GM12878 (cell line): ENCODE measurements around the gene BMP7. TPM values are rescaled to one million over a fixed set of nuclear protein-coding genes. Genes with fewer than 3 reads are reported as not detected.

Experiments used
- ATAC-seq: fragments of 200-7000 bp; cut with Tn5 transposase; 3 replicates; pipeline ENCODE4 v1.9.1; 2020; ENCODE audit warnings: mild to moderate bottlenecking, moderate library complexity
- BruUV-seq: library from RNA; stranded (reverse); fragments of 400-500 nt; replicated peaks from 2 replicates; lab custom pipeline; 2021; lab: Mats Ljungman, UMichigan
- CTCF ChIA-PET: fragments of 300-600 bp; sonication (Branson Sonifier 250); formaldehyde crosslinking; extraction: SDS; loops from one replicate; lab custom pipeline; 2021; ENCODE audit warnings: inconsistent platforms; lab: Yijun Ruan, JAX
- POLR2A ChIA-PET: fragments of 350-600 bp; formaldehyde crosslinking; extraction: SDS; loops from one replicate; lab custom pipeline; 2021; ENCODE audit warnings: inconsistent platforms; lab: Charles Lee
- RAD21 ChIA-PET: fragments of 300-600 bp; sonication (Branson Sonifier 250); formaldehyde crosslinking; loops from one replicate; lab custom pipeline; 2023; ENCODE audit warnings: antibody characterized with exemption; ENCODE audit not compliant: unreplicated experiment; lab: Charles Lee
- SMC1A ChIA-PET: fragments of 300-600 bp; sonication (Branson Sonifier 250); formaldehyde crosslinking; loops from one replicate; lab custom pipeline; 2023; ENCODE audit not compliant: unreplicated experiment, uncharacterized antibody; lab: Charles Lee
- DNase-seq: peaks from one replicate; pipeline ENCODE4 v3.0.0-alpha.2; 2011; ENCODE audit warnings: low read depth, low spot score
- FAIRE-seq: peaks from 3 replicates; lab custom pipeline; 2011; peaks lifted over from hg19 to GRCh38; lab: Jason Lieb, UNC
- H2AFZ ChIP-seq: 2 replicates; pipeline ENCODE4 v1.6.0; 2011; ENCODE audit warnings: low read depth, low read length, control low read depth; ENCODE audit not compliant: control insufficient read depth
- H3K27ac ChIP-seq: 2 replicates; pipeline ENCODE4 v1.5.1; 2011; ENCODE audit warnings: control low read depth; ENCODE audit not compliant: control insufficient read depth, insufficient read depth
- H3K27me3 ChIP-seq, 2 experiments: replicated peaks in 1 of 2; 2 replicates each; pipeline versions ENCODE4 v1.6.0 to v1.6.1; 2011; ENCODE audit warnings: low read length in 1 of 2; ENCODE audit not compliant: control insufficient read depth in 2 of 2, insufficient read depth in 2 of 2
- H3K36me3 ChIP-seq, 2 experiments: 2 replicates each; pipeline ENCODE4 v1.5.1; 2011; ENCODE audit warnings: low read length in 1 of 2; ENCODE audit not compliant: control insufficient read depth in 2 of 2, insufficient read depth in 2 of 2
- H3K4me1 ChIP-seq: 2 replicates; pipeline ENCODE4 v1.6.1; 2011; ENCODE audit warnings: mild to moderate bottlenecking, low read length, moderate library complexity, mixed read lengths; ENCODE audit not compliant: control insufficient read depth, insufficient read depth
- H3K4me2 ChIP-seq: 2 replicates; pipeline ENCODE4 v1.6.0; 2011; ENCODE audit warnings: control low read depth; ENCODE audit not compliant: control insufficient read depth, insufficient read depth
- H3K4me3 ChIP-seq: fragments of 200-600 bp; sonication (generic); 2 replicates; pipeline ENCODE4 v1.5.1; 2016
- H3K79me2 ChIP-seq: 2 replicates; pipeline ENCODE4 v1.6.0; 2011; ENCODE audit warnings: low read length; ENCODE audit not compliant: control insufficient read depth, insufficient read depth
- H3K9ac ChIP-seq: 2 replicates; pipeline ENCODE4 v1.8.0; 2011; ENCODE audit warnings: low read length, control low read depth, mixed read lengths; ENCODE audit not compliant: control insufficient read depth, insufficient read depth
- H3K9me3 ChIP-seq: replicated peaks from 3 replicates; pipeline ENCODE4 v1.5.1; 2011; ENCODE audit warnings: mild to moderate bottlenecking, low read length; ENCODE audit not compliant: control insufficient read depth, insufficient read depth
- H4K20me1 ChIP-seq: 2 replicates; pipeline ENCODE4 v1.6.0; 2011; ENCODE audit not compliant: control insufficient read depth, insufficient read depth
- ETV6 ChIP-seq, 2 experiments: fragments of 450-650 bp in 1 of 2; IDR thresholded peaks in 1 of 2; conservative IDR thresholded peaks in 1 of 2; 2 replicates each; pipeline ENCODE4 v1.6.1; 2014; ENCODE audit warnings: antibody characterized with exemption in 1 of 2, borderline replicate concordance in 1 of 2, low read depth in 1 of 2, mild to moderate bottlenecking in 1 of 2, moderate library complexity in 1 of 2
- IRF4 ChIP-seq: IDR thresholded peaks from 2 replicates; pipeline ENCODE4 v1.6.1; 2011; ENCODE audit warnings: low read depth, low read length
- MYC ChIP-seq: IDR thresholded peaks from 2 replicates; pipeline ENCODE4 v1.6.1; 2011; ENCODE audit warnings: mild to moderate bottlenecking, low read length, moderate library complexity, inconsistent platforms; ENCODE audit not compliant: insufficient read depth, insufficient replicate concordance, insufficient read length, severe bottlenecking
- NFXL1 ChIP-seq: fragments of 450-650 bp; IDR thresholded peaks from 2 replicates; pipeline ENCODE4 v1.6.1; 2017; ENCODE audit warnings: antibody characterized with exemption, mild to moderate bottlenecking, borderline replicate concordance
- ZNF622 ChIP-seq: fragments of 450-650 bp; IDR thresholded peaks from 2 replicates; pipeline ENCODE4 v1.6.1; 2017; ENCODE audit warnings: mild to moderate bottlenecking, inconsistent platforms
- WGBS: methylation state at CpG from one replicate; pipeline ENCODE4 v1.1.6; 2016; ENCODE audit warnings: low lambda C conversion rate; ENCODE audit not compliant: insufficient replicate concordance, insufficient coverage; ENCODE audit errors: missing lambda C conversion rate; 5-methylcytosine and 5-hydroxymethylcytosine counted together
- in situ Hi-C: fragments of 300-500 bp; cut with MboI; formaldehyde crosslinking; loops from 9 replicates; pipeline ENCODE4 v1.14.3; 2018; ENCODE audit warnings: mixed read lengths
- intact Hi-C: fragments of 100-400 bp; cut with micrococcal nuclease; formaldehyde crosslinking; loops from one replicate; pipeline ENCODE4 v1.14.2; 2022; ENCODE audit not compliant: unreplicated experiment
- polyA plus RNA-seq, 11 experiments: library from polyadenylated mRNA; depleted of rRNA in 4 of 11; unstranded in 6 of 11; stranded (reverse) in 5 of 11; fragments of >200 nt; fragmentation: Nextera tagmentation in 4 of 11; fragmentation: Illumina TruSeq in 1 of 11; extraction: Ambion mirVana in 4 of 11; extraction: Trizol in 1 of 11; gene quantifications; 1 replicate in 1 of 11; 2 replicates in 10 of 11; pipeline versions ENCODE4 v1.2.1 to v1.2.3, GENCODE V29; 2011 to 2016; ENCODE audit warnings: inconsistent platforms in 2 of 11, missing spikeins in 2 of 11, low read depth in 1 of 11
- total RNA-seq, 4 experiments: library from RNA; depleted of rRNA in 3 of 4; stranded (reverse); fragments of >200 nt in 3 of 4; fragmentation: Illumina TruSeq in 1 of 4; extraction: Trizol in 1 of 4; gene quantifications; 2 replicates each; pipeline versions ENCODE4 v1.2.1 to v1.2.3, GENCODE V29; 2013 to 2021

BMP7 gene
- total and polyA plus RNA-seq, 10 of the 15 experiments (the other 5 are each of a cell fraction or from before 2014, with no cell fraction given): 0.18 to 0.51 (median 0.28) TPM; not detected in 7

DNA sequence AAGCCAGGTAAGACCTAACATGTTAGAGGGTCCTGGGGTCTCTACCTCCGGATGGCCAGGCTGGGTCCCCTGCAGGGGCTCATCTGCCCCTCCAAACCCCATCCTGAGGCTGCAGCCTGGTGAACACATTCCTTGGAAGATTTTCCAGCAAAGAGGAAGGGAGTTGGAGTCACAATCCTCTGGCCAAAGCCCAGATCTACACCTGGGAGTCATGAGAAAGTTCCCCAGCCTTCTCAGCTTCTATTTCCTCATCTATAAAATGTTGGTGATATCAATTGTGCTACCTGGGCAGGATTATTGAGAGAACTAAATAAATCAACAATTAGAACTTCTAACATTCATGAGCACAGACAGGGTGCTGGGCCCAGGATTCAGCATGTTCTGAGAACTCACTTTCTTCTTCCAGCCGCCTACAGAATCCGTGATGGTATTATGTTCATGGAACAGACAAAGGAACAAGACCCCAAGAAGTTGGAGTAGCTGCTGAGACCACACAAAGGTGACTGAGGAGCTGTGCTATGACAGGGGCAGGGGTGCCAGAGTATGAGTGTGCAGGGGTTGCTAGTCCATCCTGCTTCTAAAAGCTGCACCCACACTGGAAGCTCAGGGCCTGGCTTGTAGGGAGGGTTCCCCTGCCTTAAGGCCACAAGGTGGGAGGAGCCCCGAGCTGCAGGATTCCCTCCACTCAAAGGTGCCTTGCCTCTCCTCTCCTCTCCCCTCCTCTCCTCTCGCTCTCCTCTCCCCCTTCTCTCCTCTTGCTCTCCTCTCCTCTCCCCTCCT, 68.9 kb downstream of the BMP7 start:
- ATAC-seq (no peak), DNase-seq (no peak), FAIRE-seq (no peak)
- TF ChIP-seq IRF4: no peak
- peak; percentile 13; the same call in 1 of the 2 replicates for TF ChIP-seq NFXL1
- TF ChIP-seq ZNF622: no peak
- peak in 1 of 2 experiments; percentile 56; a peak in 1 of 4 replicates for TF ChIP-seq ETV6 (conservative IDR thresholded peaks at IDR 0.05 in 1 of 2, IDR thresholded peaks at IDR 0.05 in 1 of 2; ENCODE audit: borderline replicate concordance in 1 of 2, low read depth in 1 of 2)
- BruUV-seq: no TSS peak
- Histone ChIP-seq H3K4me3 (no peak overlapping the region), H3K4me1 (no peaks in the 10 kb centered on the region), H3K4me2 (no peak overlapping the region), H3K36me3 (no peaks in the 10 kb centered on the region), H2AFZ (no peak overlapping the region), H3K79me2 (no peaks in the 10 kb centered on the region), H3K9ac (no peak overlapping the region), H3K27me3 (peaks cover 0 to 2% of the 10 kb centered on the region in 2 experiments; a peak in 2 of 4 replicates), H4K20me1 (no peaks in the 10 kb centered on the region), H3K9me3 (no peaks in the 10 kb centered on the region), H3K27ac (no peak overlapping the region)
- in situ Hi-C loops: no loop called here
- ChIA-PET SMC1A (no interaction called here), CTCF (no interaction called here), POLR2A (interaction anchor here (0.6 kb wide), 1 partner anchor 94 kb away, joined by 3 read pairs; no protein-coding TSS in a partner anchor), RAD21 (no interaction called here)
- WGBS: 4% methylated on average over 5 of the region's 5 CpGs
- intact Hi-C loops: no loop called here

DNA sequence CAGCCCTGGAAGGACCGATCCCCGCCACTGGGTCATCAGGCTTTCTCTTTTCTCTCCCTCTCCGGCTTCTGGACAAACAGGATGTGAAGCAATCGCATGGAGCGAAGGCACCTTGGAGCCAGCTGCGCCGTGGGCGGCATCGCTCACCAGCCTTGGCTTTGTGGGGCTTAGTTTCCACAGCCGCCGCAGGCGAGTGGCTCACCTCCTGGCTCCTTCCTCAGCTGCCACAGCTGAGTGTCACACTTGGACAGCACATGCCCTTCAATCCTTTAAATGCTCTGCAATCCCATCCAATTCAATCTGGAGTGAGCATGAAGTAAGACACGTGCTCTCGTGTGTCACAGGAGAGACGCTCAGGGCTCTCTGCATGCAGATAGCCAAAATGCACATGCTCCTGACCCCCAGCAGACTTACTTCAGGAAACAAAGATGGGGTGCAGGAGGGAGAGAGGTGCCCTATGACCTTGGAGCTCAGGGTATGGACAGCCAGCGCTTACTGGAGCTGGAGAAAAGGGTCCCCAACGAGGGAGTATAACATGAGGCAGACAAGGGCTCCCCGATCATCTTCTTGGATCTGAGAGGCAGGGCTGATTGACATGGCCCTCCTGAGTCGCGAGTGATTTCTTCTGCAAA, 70.9 kb downstream of the BMP7 start:
- 42% methylated on average over 20 of the region's 20 CpGs for WGBS
- Histone ChIP-seq H2AFZ (no peak overlapping the region), H3K79me2 (no peaks in the 10 kb centered on the region), H3K4me1 (no peaks in the 10 kb centered on the region), H3K9ac (no peak overlapping the region), H3K9me3 (no peaks in the 10 kb centered on the region), H3K27ac (no peak overlapping the region), H3K27me3 (peaks cover 0 to 2% of the 10 kb centered on the region in 2 experiments; a peak in 2 of 4 replicates), H4K20me1 (no peaks in the 10 kb centered on the region), H3K4me2 (no peak overlapping the region), H3K36me3 (no peaks in the 10 kb centered on the region), H3K4me3 (no peak overlapping the region)
- intact Hi-C loops (no loop called here), in situ Hi-C loops (no loop called here)
- FAIRE-seq (no peak), DNase-seq (no peak), ATAC-seq (no peak)
- no TSS peak for BruUV-seq
- TF ChIP-seq MYC (no peak), NFXL1 (peak; percentile 41; the same call in 1 of the 2 replicates), ETV6 (conservative IDR thresholded peaks at IDR 0.05 in 1 of 2, IDR thresholded peaks at IDR 0.05 in 1 of 2; ENCODE audit: borderline replicate concordance in 1 of 2, low read depth in 1 of 2) (peak in 1 of 2 experiments; percentile 90; a peak in 1 of 4 replicates)
- ChIA-PET POLR2A (no interaction called here), SMC1A (no interaction called here), RAD21 (no interaction called here), CTCF (no interaction called here)
